Esophagus muscularis mucosa (tissue), 4 donors: Measurements from ENCODE around the gene ZFAND6. TPM values are rescaled to one million over a fixed set of nuclear protein-coding genes. Genes with fewer than 3 reads are reported as not detected.

Experiments used
- DNase-seq: peaks from one replicate; pipeline ENCODE4 v3.0.0-alpha.2; 2017; ENCODE audit errors: extremely low spot score
- H3K27ac ChIP-seq, 4 donors: fragments of 200-600 bp; sonication (generic); replicated peaks in 1 of 4; 1 replicate in 3 of 4; 2 replicates in 1 of 4; pipeline ENCODE4 v1.5.1; 2016 to 2019; ENCODE audit warnings: mild to moderate bottlenecking in 1 of 4
- H3K27me3 ChIP-seq, 4 donors: fragments of 200-600 bp; sonication (generic); one replicate each; pipeline versions ENCODE4 v1.5.1 to v1.6.0; 2016 to 2019
- H3K36me3 ChIP-seq, 4 donors: fragments of 200-600 bp; sonication (generic); one replicate each; pipeline ENCODE4 v1.5.1; 2016 to 2019
- H3K4me1 ChIP-seq, 4 donors: fragments of 200-600 bp; sonication (generic); one replicate each; pipeline ENCODE4 v1.5.1; 2016 to 2019
- H3K4me3 ChIP-seq, 4 donors: fragments of 200-600 bp; sonication (generic); 1 replicate in 2 of 4; 2 replicates in 2 of 4; pipeline ENCODE4 v1.5.1; 2016 to 2019; ENCODE audit warnings: mild to moderate bottlenecking in 4 of 4, moderate library complexity in 1 of 4
- H3K9me3 ChIP-seq, 4 donors: fragments of 200-600 bp; sonication (generic); 1 replicate in 3 of 4; 2 replicates in 1 of 4; pipeline ENCODE4 v1.5.1; 2016 to 2019
- CTCF ChIP-seq, 3 experiments: fragments of 200-600 bp in 2 of 3; fragments of 450-650 bp in 1 of 3; sonication (generic) in 2 of 3; IDR thresholded peaks; one replicate each; pipeline ENCODE4 v1.5.1; 2017 to 2019; ENCODE audit warnings: antibody characterized with exemption in 3 of 3, mild to moderate bottlenecking in 2 of 3, moderate library complexity in 1 of 3
- EP300 ChIP-seq: sonication (generic); formaldehyde crosslinking; IDR thresholded peaks from one replicate; pipeline ENCODE4 v1.6.1; 2017; ENCODE audit warnings: antibody characterized with exemption
- POLR2A ChIP-seq: fragments of 450-650 bp; IDR thresholded peaks from one replicate; pipeline ENCODE4 v1.6.1; 2017; ENCODE audit warnings: antibody characterized with exemption, moderate library complexity, mild to moderate bottlenecking, low read depth
- POLR2AphosphoS5 ChIP-seq, 2 donors: sonication (generic); formaldehyde crosslinking; IDR thresholded peaks; one replicate each; pipeline ENCODE4 v1.6.1; 2017; ENCODE audit warnings: antibody characterized with exemption in 2 of 2
- WGBS: methylation state at CpG from one replicate; pipeline ENCODE4 v1.1.5; 2018; 5-methylcytosine and 5-hydroxymethylcytosine counted together
- intact Hi-C: fragments of 100-400 bp; cut with DNase I; formaldehyde crosslinking; loops from one replicate; pipeline ENCODE4 v1.15.1; 2023
- total RNA-seq, 4 donors: library from RNA; depleted of rRNA; stranded (reverse); fragments of >200 nt; gene quantifications; one replicate each; pipeline versions ENCODE4 v1.1.0 to v1.2.1, GENCODE V29; 2016

The ZFAND6 gene
- total RNA-seq, 4 donors from 2014 or later = 80.2 to 134 (median 107) TPM

- Histone ChIP-seq H3K9me3 (no peaks in the 10 kb centered on the region), H3K27ac (no peak overlapping the region), H3K27me3 (no peaks in the 10 kb centered on the region), H3K36me3 (no peaks in the 10 kb centered on the region), H3K4me3 (peak overlapping the region in 2 of 4 donors; percentile 40 to 41), H3K4me1 (peaks cover 44 to 65% (median 57%) of the 10 kb centered on the region in 4 donors)
- DNase-seq = no peak
- TF ChIP-seq POLR2AphosphoS5 (IDR thresholded peaks at IDR 0.05) (no peak), EP300 (no peak), POLR2A (no peak), CTCF (IDR thresholded peaks at IDR 0.05) (no peak)
- intact Hi-C loops = no loop called here
Observed at GRCh38 chr15:80071652-80072051, 12.2 kb downstream of the ZFAND6 start.

GRCh38 chr15:80072285-80072994 lies 13.0 kb downstream of the ZFAND6 start:
- Histone ChIP-seq H3K27ac (peak overlapping the region in 1 of 4 donors; percentile 30), H3K9me3 (no peaks in the 10 kb centered on the region), H3K4me1 (peaks cover 44 to 72% (median 62%) of the 10 kb centered on the region in 4 donors), H3K36me3 (no peaks in the 10 kb centered on the region), H3K27me3 (no peaks in the 10 kb centered on the region), H3K4me3 (peak overlapping the region; percentile 35 to 45 (median 40))
- WGBS = 0% methylated on average over 1 of the region's 1 CpG
- no peak for DNase-seq
- intact Hi-C loops = no loop called here
- TF ChIP-seq CTCF (IDR thresholded peaks at IDR 0.05) (no peak), EP300 (no peak), POLR2AphosphoS5 (IDR thresholded peaks at IDR 0.05) (no peak), POLR2A (no peak)

- 41% methylated on average over 3 of the region's 3 CpGs for WGBS
- Histone ChIP-seq H3K9me3 (no peaks in the 10 kb centered on the region), H3K4me3 (peak overlapping the region in 2 of 4 donors; percentile 40 to 41), H3K27ac (no peak overlapping the region), H3K36me3 (no peaks in the 10 kb centered on the region), H3K4me1 (peaks cover 44 to 72% (median 62%) of the 10 kb centered on the region in 4 donors), H3K27me3 (no peaks in the 10 kb centered on the region)
- DNase-seq = no peak
- intact Hi-C loops = no loop called here
- TF ChIP-seq POLR2AphosphoS5 (IDR thresholded peaks at IDR 0.05) (no peak), EP300 (no peak), POLR2A (no peak), CTCF (IDR thresholded peaks at IDR 0.05) (no peak)
Observed at GRCh38 chr15:80073197-80073596, 13.7 kb downstream of the ZFAND6 start.

- no peaks in the 10 kb centered on the region for H3K36me3 ChIP-seq
- peak overlapping the region; percentile 56 to 65 (median 61) for H3K27ac ChIP-seq
- H3K4me3 ChIP-seq = peak overlapping the region in 2 of 4 donors; percentile 12 to 19
- no peaks in the 10 kb centered on the region for H3K27me3 ChIP-seq
- H3K9me3 ChIP-seq = no peaks in the 10 kb centered on the region
- 28% methylated on average over 8 of the region's 8 CpGs for WGBS
- intact Hi-C loops = no loop called here
- TF ChIP-seq POLR2A (no peak), POLR2AphosphoS5 (IDR thresholded peaks at IDR 0.05) (no peak)
- DNase-seq = no peak
- H3K4me1 ChIP-seq = peaks cover 31 to 60% (median 54%) of the 10 kb centered on the region in 4 donors
Observed at GRCh38 chr15:80076321-80077318, 17.1 kb downstream of the ZFAND6 start.

DNA sequence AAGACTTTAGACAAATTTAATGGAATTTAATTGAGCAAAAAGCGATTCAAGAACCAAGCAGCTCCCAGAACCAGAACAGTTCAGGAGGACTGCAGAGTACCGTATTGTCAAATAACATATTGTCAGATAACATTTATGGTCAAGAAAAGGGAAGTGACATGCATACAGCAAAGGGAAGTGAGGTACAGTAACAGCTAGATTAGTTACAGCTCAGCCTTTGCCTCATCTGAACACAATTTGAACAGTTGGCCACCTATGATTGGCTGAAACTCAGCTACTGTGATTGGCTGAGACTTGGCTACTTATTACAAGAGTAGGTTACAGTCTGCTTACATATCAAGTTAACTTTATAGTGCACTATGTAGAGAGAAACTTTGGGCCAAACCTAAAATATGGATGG lies 21.9 kb downstream of the ZFAND6 start:
- Histone ChIP-seq H3K9me3 (no peaks in the 10 kb centered on the region), H3K4me3 (no peak overlapping the region), H3K4me1 (peaks cover 2 to 33% (median 22%) of the 10 kb centered on the region in 4 donors), H3K27ac (no peak overlapping the region), H3K27me3 (no peaks in the 10 kb centered on the region), H3K36me3 (no peaks in the 10 kb centered on the region)
- DNase-seq = no peak
- WGBS = 86% methylated on average over 2 of the region's 2 CpGs
- TF ChIP-seq POLR2A (no peak), POLR2AphosphoS5 (IDR thresholded peaks at IDR 0.05) (no peak), CTCF (IDR thresholded peaks at IDR 0.05) (no peak), EP300 (no peak)
- intact Hi-C loops = no loop called here
